GM12873 (cell line): Measurements from ENCODE around the gene PSMB1.

Experiments used
- CTCF ChIP-seq: IDR thresholded peaks from 2 replicates; pipeline ENCODE4 v1.5.1; 2012; ENCODE audit warnings: low read depth, mild to moderate bottlenecking, moderate library complexity, low read length, control low read depth; ENCODE audit not compliant: insufficient read depth; ENCODE audit errors: missing control alignments

Gene PSMB1

GRCh38 chr6:170533792-170534191, 19.3 kb downstream of the PSMB1 start:
- no peak for TF ChIP-seq CTCF

- TF ChIP-seq CTCF = no peak
These were observed 20.1 kb downstream of the PSMB1 start for GRCh38 chr6:170532867-170533488.

- peak; percentile 94 for TF ChIP-seq CTCF
These were observed 23.2 kb downstream of the PSMB1 start for GRCh38 chr6:170529839-170530469.

- no peak for TF ChIP-seq CTCF
These were observed 27.3 kb downstream of the PSMB1 start for GRCh38 chr6:170525795-170526194.

DNA sequence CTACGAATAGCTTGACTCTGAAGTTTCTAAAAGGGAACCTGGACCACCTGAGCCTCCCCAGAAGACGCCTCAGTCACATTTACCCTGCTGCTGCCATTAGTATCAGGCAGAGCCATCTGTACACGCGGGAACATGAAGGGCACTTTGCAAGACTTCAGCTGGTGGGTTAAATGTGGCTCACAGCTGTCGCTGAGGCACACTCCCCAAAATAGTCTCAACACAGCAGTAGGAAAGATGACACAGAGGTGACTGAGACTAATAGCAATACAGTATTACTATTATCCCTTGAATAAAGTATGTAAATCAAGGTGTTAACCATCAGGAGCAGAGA, 29.0 kb downstream of the PSMB1 start:
- no peak for TF ChIP-seq CTCF

GRCh38 chr6:170523256-170524171, 29.6 kb downstream of the PSMB1 start:
- no peak for TF ChIP-seq CTCF

DNA sequence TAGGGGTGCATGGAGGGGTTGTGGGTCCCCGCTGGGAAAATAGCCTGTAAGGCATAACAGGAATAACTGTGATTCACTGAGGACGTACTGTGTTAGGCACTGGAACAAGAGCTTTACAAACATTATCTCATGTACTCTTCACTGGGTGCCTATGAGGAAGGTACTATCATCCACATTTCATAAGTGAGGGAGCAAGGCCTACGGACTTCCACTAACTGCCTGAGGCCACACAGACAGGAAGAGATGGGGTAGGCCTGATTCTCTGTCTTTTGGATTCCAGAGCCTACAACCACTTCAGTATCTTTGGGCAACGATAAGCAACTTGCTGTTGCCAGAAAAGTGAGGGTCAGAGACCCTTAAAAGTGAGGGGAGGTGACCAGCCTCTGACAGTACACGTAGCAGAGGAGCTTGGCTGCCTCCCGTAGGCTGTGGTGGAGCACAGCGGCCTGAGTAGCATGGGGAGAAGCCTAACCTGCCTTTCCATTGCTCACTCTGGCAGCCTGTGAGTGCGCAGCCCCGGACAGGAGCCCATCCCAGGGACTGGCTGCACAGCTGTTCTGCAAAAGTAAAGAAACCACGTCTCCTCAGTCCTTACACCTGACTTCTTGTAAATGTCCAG, 30.4 kb downstream of the PSMB1 start:
- peak; percentile 65 for TF ChIP-seq CTCF
